ENCODE data around the gene CETN2.

The CETN2 gene

GRCh38 chrX:152850465-152850864 lies 19.9 kb upstream of the CETN2 start:
- TF ChIP-seq CTCF (IDR thresholded peaks at IDR 0.05; ENCODE audit: low read depth, low read length, poor library complexity, severe bottlenecking) (no peak), EZH2phosphoT487 (IDR thresholded peaks at IDR 0.05; ENCODE audit: borderline replicate concordance, low read length) (no peak)
- no peaks in the 10 kb centered on the region for H3K27me3 ChIP-seq (ENCODE audit: control insufficient read depth, low read length)
- no peaks in the 10 kb centered on the region for H3K9me2 ChIP-seq (replicated peaks; ENCODE audit: control insufficient read depth, low read length)
- no peaks in the 10 kb centered on the region for H4K20me1 ChIP-seq (ENCODE audit: control insufficient read depth, insufficient read depth, low read depth, low read length)
- peaks cover 33% of the 10 kb centered on the region for H3K36me3 ChIP-seq (ENCODE audit: control insufficient read depth, low read length)
- H3F3A ChIP-seq (ENCODE audit: control insufficient read depth, insufficient read depth) = no peaks in the 10 kb centered on the region
- H3K9me3 ChIP-seq (ENCODE audit: control insufficient read depth, insufficient read depth, low read length) = no peaks in the 10 kb centered on the region
- H3K27ac ChIP-seq (ENCODE audit: low read depth, low read length) = no peak overlapping the region
- H3K4me2 ChIP-seq (ENCODE audit: low read length) = no peak overlapping the region
- H3K4me1 ChIP-seq (ENCODE audit: control insufficient read depth, low read length) = no peaks in the 10 kb centered on the region
- no peak overlapping the region for H3K4me3 ChIP-seq (ENCODE audit: low read length)
- peaks cover 4% of the 10 kb centered on the region for H3K79me2 ChIP-seq (ENCODE audit: control insufficient read depth, low read length)

GRCh38 chrX:152847281-152847680 lies 16.7 kb upstream of the CETN2 start:
- H3K27ac ChIP-seq (ENCODE audit: low read depth, low read length) = no peak overlapping the region
- peaks cover 35% of the 10 kb centered on the region for H3K79me2 ChIP-seq (ENCODE audit: control insufficient read depth, low read length)
- H3K9me2 ChIP-seq (replicated peaks; ENCODE audit: control insufficient read depth, low read length) = no peaks in the 10 kb centered on the region
- no peaks in the 10 kb centered on the region for H3K27me3 ChIP-seq (ENCODE audit: control insufficient read depth, low read length)
- H3K4me1 ChIP-seq (ENCODE audit: control insufficient read depth, low read length) = no peaks in the 10 kb centered on the region
- no peak overlapping the region for H3K4me2 ChIP-seq (ENCODE audit: low read length)
- no peaks in the 10 kb centered on the region for H4K20me1 ChIP-seq (ENCODE audit: control insufficient read depth, insufficient read depth, low read depth, low read length)
- no peaks in the 10 kb centered on the region for H3F3A ChIP-seq (ENCODE audit: control insufficient read depth, insufficient read depth)
- TF ChIP-seq EZH2phosphoT487 (IDR thresholded peaks at IDR 0.05; ENCODE audit: borderline replicate concordance, low read length) (no peak), CTCF (IDR thresholded peaks at IDR 0.05; ENCODE audit: low read depth, low read length, poor library complexity, severe bottlenecking) (no peak)
- H3K36me3 ChIP-seq (ENCODE audit: control insufficient read depth, low read length) = peaks cover 39% of the 10 kb centered on the region
- no peak overlapping the region for H3K4me3 ChIP-seq (ENCODE audit: low read length)
- H3K9me3 ChIP-seq (ENCODE audit: control insufficient read depth, insufficient read depth, low read length) = no peaks in the 10 kb centered on the region

- no peak overlapping the region for H3K4me2 ChIP-seq (ENCODE audit: low read length)
- H4K20me1 ChIP-seq (ENCODE audit: control insufficient read depth, insufficient read depth, low read depth, low read length) = no peaks in the 10 kb centered on the region
- H3K27ac ChIP-seq (ENCODE audit: low read depth, low read length) = no peak overlapping the region
- no peaks in the 10 kb centered on the region for H3K9me3 ChIP-seq (ENCODE audit: control insufficient read depth, insufficient read depth, low read length)
- H3F3A ChIP-seq (ENCODE audit: control insufficient read depth, insufficient read depth) = no peaks in the 10 kb centered on the region
- peaks cover 34% of the 10 kb centered on the region for H3K36me3 ChIP-seq (ENCODE audit: control insufficient read depth, low read length)
- H3K9me2 ChIP-seq (replicated peaks; ENCODE audit: control insufficient read depth, low read length) = no peaks in the 10 kb centered on the region
- H3K79me2 ChIP-seq (ENCODE audit: control insufficient read depth, low read length) = peaks cover 50% of the 10 kb centered on the region
- H3K27me3 ChIP-seq (ENCODE audit: control insufficient read depth, low read length) = no peaks in the 10 kb centered on the region
- TF ChIP-seq EZH2phosphoT487 (IDR thresholded peaks at IDR 0.05; ENCODE audit: borderline replicate concordance, low read length) (no peak), CTCF (IDR thresholded peaks at IDR 0.05; ENCODE audit: low read depth, low read length, poor library complexity, severe bottlenecking) (no peak)
- H3K4me3 ChIP-seq (ENCODE audit: low read length) = no peak overlapping the region
- no peaks in the 10 kb centered on the region for H3K4me1 ChIP-seq (ENCODE audit: control insufficient read depth, low read length)
Measured at GRCh38 chrX:152845618-152846240, 15.2 kb upstream of the CETN2 start.

Data from DOHH2 (cell line).